Suppressor macrophage treated with lipopolysaccharide for 1 hour (primary cell): Measurements from ENCODE around the gene PLAA.
"Not testable (repeated sequence)": the region's sequence is repeated elsewhere in the genome, so short reads cannot be mapped to it uniquely, and the experiment has no call there.

Source experiments
- DNase-seq, 3 donors: peaks; one replicate each; pipeline ENCODE4 v3.0.0-alpha.2; 2020 to 2022

Gene PLAA

DNA sequence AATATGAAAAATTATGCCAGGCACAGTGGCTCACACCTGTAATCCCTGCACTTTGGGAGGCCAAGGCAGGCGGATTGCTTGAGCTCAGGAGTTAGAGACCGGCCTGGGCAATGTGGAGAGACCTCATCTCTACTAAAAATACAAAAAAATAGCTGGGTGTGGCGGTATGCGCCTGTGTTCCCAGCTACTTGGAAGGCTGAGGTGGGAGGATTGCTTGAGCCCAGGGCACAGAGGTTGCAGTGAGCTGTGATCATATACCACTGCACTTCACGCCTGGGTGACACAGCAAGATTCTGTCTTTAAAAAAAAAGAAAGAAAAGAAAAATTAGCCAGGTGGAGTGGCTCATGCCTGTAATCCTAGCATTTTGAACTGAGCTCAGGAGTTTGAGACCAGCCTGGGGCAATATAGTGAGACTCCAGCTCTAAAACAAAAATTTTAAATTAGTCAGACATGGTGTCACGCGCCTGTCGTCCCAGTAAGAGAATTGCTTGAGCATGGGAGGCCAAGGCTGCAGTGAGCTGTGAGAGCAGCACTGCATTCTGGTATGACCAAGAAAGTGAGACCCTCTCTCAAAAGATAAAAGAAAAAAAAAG is 18.0 kb downstream of the PLAA start:
- no peak for DNase-seq

DNA sequence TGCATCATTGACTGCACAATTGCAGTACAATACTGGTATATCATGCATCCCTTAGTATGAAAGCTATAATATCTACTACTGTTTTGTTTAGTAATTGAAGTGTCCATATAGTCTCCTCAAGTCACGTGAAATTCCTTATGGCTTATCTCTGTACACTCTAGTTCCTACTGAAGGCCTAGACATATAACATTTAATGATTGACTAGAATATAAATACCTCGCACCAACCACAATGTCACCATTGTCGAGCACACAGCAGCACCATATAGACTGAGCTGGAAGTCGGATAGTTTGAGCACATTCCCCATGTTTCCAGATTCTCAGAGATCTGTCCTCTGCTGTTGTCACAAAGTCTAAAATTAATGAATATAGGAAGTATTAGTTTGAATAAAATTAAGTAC is 21.4 kb downstream of the PLAA start:
- DNase-seq = no peak

DNA sequence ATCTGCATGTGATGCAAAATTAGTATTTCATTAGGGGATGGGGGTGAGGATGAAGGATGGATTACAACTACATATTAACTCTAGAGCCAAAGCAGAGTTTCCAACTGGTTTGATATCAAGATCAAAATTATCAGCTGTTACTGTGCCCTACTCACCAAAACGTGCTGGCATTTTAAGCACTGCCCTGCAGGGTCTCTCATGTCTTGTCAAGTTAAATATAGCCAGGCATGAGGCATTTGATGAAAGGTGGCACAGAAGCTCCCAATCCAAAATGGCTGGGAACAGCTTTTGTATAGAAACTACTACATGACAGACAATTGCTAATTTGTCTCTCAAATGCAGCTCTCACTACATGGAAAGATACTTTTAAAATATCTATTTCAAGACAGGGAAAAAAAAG is 27.3 kb downstream of the PLAA start:
- DNase-seq = no peak

DNA sequence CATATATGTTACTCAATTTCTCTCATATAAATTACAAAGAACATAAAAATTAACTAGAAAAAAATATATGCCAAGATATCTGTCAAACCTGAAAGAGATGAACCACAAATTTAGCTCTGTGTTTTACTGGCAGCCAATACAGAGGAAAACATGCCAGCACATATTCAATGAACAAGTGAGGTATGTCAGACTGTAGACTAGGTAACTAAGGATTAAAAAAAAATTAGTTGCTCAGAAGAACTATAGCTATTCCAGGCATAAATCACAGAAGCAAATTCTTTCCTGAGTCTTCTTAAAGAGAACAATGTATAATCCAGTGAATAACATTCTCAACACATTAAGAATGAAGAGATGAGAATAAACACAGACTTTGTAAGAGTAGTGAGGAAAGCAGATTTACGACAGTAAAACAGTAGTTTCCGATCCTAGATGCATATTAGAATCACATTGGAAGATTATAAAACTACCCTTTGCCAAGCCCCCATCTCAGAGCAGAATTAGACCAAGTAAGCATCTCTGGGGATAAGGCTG is 33.8 kb downstream of the PLAA start:
- no peak for DNase-seq

DNA sequence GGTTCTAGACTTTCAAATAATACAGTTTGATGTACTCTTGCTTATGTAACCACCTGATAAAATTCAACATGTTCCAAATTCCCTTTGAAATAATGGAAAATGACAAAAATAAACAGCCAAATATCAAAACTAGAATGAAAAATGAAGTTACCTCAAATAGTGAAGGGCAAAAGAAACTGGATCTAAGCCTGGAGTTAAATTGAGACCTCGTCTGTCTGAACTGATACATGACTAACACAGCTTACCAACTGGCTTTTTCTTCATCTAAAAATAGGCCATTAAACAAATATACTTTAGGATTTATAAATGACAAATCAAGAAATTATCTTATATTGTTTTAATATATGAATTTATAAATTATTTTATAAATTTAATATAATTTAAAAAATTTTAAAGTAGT is 42.4 kb downstream of the PLAA start:
- DNase-seq = no peak

DNA sequence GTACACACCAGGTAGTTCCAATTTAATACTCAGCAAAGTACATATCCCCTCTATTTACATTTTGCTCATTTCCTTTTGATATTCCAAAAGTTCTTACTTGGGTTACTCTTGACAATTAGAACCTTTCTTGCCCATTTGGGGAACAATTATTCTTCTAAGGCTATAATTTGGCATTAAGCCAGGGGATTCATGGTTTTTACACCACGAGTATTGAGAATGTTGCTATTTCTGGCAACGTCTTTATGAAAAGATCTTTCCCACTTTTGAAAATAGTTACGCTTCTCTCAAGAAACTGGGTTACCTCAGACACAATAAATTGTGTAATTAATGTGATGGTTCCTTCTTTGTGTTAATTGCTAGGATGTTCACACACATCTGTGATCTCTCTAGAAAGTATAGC is 43.0 kb downstream of the PLAA start:
- no peak for DNase-seq

DNA sequence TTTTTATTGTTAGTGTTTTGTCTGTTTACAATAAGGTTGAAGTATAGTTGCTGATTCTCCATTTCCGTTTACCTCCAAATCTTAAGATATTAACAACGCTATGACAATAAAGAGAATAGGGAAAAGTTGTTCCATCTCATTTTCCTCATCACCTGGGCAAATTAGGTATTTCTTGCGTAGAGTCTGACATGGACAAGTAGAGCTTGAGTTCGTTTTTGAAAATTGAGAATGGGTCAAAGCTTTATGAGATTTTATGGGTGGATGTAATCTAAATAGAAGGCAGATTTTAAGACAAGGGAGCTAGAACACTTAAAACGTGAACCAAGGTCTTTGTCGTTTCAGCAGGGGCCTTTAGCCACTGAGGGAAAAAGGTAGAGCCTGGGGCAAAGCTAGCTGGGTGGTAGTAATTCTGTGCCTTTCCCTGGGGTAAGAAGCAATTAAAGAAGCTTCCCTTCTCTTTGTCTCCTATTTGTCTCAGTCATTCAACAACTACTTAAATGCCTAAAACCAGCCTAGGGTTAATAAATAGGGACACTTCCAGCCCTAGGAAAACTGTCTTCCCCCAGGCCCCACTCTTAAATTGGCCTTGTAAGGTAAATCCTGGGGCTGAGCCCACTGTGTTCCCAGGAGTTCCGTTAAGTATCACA is 53.9 kb downstream of the PLAA start:
- no peak for DNase-seq

DNA sequence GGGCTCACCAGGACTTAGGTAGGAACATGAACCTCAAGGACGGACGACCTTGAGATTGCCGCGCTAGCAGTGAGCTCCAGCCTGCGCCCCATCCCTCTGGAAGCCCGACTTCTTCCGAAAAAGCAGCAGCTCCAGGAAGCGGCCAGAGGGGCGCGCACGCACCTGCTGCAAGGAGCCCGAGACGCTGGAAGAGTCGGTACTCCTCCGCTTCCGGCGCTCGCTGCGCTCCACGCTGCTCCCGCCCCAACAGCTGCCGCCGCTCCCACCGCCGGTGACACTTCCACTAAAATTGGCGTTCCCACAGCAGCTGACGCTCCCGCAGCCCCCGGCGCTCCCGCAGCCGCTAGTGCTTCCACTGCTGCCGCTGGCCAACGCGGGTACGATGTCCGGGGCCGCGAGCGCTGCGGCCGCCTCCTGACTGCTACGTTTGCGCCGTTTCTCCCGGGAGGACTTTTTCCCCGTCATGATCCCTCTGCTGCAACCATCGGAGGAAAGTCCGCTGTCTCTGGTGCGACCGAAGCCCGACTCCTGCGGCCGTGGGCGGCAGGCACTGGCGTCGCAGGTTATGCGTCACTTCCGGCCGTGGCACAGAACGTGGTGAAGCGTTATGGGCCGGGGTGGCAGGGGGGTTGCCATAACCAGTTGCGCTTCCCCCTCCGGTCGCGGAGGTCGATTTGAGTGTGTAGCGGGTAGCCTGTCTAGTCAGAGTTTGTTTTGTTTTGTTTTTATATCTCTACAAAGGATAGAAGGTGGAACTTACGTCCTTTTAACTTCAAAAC is 54.6 kb downstream of the PLAA start, which contains the start of gene CAAP1:
CAAP1 (minus strand) TSS at position 552 of the 779 bp plus-strand sequence; CDS start at position 465, 87 bp downstream.
- DNase-seq = peak; percentile 99

DNA sequence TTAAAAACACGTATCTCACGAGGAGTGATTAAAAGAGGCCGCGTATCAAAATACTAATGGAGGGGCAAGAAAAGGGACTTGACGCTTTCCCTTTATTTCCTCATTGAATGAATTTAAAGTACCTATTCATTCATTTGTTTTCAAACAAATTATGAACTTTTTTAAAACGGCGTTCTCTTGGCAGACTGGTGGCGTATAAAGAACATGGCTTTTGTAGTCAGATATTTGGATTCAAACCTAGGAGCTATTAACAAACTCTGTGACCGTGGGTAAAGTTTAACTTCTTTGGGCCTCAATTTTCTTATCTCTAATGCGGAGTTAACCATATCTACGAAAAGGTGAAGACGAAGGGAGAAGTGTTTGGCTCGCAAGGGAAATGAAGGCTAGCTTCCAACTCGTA is 55.3 kb downstream of the PLAA start:
- peak in 2 of 3 donors; percentile 2 to 10 for DNase-seq

DNA sequence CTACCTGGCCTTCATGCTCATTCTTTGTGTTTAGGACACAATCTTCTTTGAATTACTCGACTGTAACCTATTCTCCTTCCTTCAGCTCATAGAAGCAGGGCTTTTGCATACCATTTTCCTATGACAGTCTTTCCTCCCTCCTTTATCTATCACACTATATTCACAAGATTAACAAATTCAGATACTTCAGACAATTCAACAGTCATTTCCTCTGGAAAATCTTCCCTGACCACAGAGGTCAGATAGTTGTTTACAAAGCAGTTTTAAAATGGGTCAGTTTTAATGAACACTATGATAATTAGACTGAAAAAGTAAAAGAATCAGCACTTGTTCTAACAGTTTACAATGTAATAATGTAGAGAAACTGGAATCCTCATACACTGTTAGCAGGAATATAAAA is 58.8 kb downstream of the PLAA start:
- DNase-seq = peak in 1 of 3 donors; percentile 8

DNA sequence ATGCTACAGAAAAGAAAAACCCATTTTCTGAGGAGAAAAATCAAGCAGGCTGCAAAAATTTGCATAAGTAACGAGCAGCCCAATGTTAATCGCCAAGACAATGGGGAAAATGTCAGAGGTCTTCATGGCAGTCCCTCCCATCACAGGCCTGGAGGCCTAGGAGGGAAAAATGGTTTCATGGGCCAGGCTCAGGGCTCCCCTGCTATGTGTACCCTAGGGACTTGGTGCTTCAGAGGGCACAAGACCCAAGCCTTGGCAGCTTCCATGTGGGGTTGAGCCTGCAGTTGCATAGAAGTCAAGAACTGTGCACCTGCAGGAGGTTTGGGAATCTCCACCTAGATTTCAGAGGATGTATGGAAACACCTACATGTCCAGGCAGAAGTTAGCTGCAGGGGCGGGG is 64.9 kb downstream of the PLAA start:
- no peak for DNase-seq

DNA sequence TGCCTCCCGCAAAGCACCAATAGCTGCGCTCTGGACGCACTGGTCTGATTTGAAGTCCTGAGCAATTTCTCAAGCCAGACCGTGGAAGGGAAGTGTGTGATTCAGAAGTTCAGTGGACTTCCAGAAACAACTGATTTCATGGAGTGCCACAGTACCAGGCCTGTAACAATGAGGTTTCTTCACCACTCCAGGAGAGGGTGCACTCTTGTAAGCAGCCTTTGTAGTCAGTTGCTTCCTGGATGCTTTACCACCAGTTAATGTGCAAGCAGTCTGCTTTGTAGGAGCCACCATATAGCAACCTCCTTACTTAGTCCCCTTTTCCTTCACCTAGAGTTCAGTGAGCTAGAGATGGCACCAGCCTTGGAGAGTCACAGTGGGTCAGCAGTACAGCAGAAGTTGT is 66.8 kb downstream of the PLAA start:
- DNase-seq = no peak

DNA sequence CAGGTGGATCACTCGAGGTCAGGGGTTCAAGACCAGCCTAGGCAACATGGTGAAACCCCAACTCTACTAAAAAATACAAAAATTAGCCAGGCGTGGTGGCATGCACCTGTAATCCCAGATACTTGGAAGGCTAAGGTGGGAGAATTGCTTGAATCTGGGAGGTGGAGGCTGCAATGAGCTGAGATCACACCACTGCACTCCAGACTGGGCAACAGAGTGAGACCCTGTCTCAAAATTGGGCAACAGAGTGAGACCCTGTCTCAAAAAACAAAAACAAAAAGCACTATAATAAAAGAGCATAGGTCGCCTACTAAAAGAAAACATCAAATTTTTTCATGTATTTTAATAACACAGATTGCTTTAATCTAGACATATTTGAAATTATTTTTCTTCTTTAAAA is 71.9 kb downstream of the PLAA start:
- not testable (repeated sequence) for DNase-seq

DNA sequence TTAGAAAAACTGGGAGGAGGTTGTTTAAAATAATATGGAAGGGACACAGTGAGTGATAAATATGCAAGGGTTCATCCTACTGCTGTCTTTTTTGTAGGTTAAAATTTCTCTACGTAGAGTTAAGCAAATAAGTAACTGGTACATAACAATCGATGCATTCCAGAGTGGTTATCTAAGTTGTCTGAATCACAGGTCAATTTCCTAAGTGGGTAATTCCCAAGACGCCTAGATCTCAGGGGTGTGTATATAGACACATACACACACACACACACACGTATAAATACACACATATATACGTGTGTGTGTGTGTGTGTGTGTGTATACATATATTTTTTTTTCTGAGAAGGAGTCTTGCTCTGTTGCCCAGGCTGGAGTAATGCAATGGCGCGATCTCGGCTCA is 76.8 kb downstream of the PLAA start:
- no peak for DNase-seq

DNA sequence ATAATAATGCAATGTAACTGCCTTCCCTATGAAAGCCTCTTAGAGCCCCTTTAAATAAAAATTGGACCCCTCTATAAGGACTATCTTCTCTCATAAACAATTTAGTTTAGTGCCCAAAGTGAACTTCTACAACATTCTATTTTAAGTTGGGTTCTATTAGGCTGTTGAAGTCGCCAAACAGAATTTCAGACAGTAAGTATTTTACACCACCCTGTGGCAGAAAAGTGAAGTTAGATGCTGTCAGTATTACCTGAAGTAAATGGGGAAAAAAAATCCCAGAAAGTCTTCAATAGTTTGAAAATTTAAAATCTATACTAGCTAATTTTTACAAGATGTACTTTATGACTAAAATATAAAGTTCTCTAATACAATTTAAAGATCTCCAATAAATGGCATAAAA is 84.0 kb downstream of the PLAA start:
- peak in 2 of 3 donors; percentile 19 to 25 for DNase-seq

DNA sequence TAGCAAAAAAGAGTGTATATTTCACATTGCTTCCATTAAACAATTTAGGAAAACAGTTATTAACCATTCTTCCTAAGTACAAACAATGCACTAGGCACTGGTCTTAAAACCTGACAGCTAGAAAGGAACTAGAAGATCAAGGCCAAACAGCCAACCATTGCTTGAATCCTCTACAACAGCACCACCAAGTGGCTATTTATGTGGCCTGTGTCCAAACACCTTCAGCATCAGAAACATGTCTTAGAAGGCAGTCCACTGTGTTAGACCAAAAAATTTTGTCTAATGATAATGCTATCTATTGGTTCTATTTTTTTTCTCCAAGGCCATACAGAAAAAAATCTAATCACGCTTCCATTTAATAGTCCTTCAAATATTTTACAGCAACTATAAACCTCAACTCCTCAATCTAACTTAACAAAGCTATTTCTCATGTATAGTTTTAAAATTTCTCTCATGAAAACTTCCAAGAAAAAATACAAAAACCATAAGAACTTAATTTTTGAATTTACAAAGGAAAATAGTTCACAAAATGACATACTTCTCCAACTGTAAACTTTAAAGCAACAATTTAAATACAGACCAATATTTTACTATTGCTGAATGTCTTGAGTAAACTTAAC is 90.5 kb downstream of the PLAA start:
- DNase-seq = peak; percentile 73 to 81 (median 75)
